ENCODE data around the gene CYCS.

- TF ChIP-seq YY1 (IDR thresholded peaks at IDR 0.05; ENCODE audit: low read depth) (no peak), USF1 (IDR thresholded peaks at IDR 0.05) (no peak), EP300 (IDR thresholded peaks at IDR 0.05; ENCODE audit: borderline replicate concordance) (no peak), CREB1 (IDR thresholded peaks at IDR 0.05; ENCODE audit: low read depth) (no peak), EGR1 (IDR thresholded peaks at IDR 0.05) (no peak), TEAD4 (IDR thresholded peaks at IDR 0.05) (no peak), TAF1 (IDR thresholded peaks at IDR 0.05; ENCODE audit: low read depth) (no peak), RAD21 (IDR thresholded peaks at IDR 0.05; ENCODE audit: low read depth) (no peak), FOXM1 (IDR thresholded peaks at IDR 0.05; ENCODE audit: borderline replicate concordance, low read depth) (no peak), NFIC (IDR thresholded peaks at IDR 0.05) (no peak), ZBTB7A (IDR thresholded peaks at IDR 0.05; ENCODE audit: low read depth) (no peak)
- TF ChIP-seq, protein P1, sequence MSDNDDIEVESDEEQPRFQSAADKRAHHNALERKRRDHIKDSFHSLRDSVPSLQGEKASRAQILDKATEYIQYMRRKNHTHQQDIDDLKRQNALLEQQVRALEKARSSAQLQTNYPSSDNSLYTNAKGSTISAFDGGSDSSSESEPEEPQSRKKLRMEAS (IDR thresholded peaks at IDR 0.05), result no peak
- TF ChIP-seq, protein P2, sequence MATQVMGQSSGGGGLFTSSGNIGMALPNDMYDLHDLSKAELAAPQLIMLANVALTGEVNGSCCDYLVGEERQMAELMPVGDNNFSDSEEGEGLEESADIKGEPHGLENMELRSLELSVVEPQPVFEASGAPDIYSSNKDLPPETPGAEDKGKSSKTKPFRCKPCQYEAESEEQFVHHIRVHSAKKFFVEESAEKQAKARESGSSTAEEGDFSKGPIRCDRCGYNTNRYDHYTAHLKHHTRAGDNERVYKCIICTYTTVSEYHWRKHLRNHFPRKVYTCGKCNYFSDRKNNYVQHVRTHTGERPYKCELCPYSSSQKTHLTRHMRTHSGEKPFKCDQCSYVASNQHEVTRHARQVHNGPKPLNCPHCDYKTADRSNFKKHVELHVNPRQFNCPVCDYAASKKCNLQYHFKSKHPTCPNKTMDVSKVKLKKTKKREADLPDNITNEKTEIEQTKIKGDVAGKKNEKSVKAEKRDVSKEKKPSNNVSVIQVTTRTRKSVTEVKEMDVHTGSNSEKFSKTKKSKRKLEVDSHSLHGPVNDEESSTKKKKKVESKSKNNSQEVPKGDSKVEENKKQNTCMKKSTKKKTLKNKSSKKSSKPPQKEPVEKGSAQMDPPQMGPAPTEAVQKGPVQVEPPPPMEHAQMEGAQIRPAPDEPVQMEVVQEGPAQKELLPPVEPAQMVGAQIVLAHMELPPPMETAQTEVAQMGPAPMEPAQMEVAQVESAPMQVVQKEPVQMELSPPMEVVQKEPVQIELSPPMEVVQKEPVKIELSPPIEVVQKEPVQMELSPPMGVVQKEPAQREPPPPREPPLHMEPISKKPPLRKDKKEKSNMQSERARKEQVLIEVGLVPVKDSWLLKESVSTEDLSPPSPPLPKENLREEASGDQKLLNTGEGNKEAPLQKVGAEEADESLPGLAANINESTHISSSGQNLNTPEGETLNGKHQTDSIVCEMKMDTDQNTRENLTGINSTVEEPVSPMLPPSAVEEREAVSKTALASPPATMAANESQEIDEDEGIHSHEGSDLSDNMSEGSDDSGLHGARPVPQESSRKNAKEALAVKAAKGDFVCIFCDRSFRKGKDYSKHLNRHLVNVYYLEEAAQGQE (IDR thresholded peaks at IDR 0.05; ENCODE audit: low read depth), result no peak
These were observed 42.3 kb upstream of the CYCS start for GRCh38 chr7:25167262-25167843.

All from Ishikawa (cell line).